ENCODE data around the gene DNAH10. TPM values are rescaled to one million over a fixed set of nuclear protein-coding genes. Genes with fewer than 3 reads are reported as not detected.

DNAH10 gene
- total RNA-seq, 1 donor from 2014 or later = under 0.01 TPM

DNA sequence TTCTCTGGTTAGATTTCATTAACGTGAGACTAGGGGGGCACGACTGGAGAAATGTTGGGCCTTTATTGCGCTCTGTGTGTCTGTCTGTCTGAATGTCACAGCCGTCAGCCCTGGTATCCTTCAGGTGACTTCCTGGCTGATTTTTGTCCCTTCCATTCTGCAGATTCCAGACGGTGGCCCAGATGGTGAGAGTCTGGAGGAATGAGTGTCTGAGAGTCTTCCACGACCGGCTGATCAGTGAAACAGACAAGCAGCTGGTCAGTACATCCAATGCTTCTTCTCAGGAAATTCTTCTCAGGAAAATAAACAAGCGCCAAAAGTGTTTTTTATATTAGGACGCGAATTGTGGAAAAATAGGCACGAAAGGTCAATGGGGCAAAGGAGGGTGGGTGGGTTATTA is 117.0 kb downstream of the DNAH10 start:
- TF ChIP-seq, protein P1, sequence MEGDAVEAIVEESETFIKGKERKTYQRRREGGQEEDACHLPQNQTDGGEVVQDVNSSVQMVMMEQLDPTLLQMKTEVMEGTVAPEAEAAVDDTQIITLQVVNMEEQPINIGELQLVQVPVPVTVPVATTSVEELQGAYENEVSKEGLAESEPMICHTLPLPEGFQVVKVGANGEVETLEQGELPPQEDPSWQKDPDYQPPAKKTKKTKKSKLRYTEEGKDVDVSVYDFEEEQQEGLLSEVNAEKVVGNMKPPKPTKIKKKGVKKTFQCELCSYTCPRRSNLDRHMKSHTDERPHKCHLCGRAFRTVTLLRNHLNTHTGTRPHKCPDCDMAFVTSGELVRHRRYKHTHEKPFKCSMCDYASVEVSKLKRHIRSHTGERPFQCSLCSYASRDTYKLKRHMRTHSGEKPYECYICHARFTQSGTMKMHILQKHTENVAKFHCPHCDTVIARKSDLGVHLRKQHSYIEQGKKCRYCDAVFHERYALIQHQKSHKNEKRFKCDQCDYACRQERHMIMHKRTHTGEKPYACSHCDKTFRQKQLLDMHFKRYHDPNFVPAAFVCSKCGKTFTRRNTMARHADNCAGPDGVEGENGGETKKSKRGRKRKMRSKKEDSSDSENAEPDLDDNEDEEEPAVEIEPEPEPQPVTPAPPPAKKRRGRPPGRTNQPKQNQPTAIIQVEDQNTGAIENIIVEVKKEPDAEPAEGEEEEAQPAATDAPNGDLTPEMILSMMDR (IDR thresholded peaks at IDR 0.05; ENCODE audit: insufficient read depth, low read length, severe bottlenecking) = no peak
- Histone ChIP-seq H3K27me3 (ENCODE audit: control insufficient read depth, insufficient read depth, low read length) (no peaks in the 10 kb centered on the region), H3K36me3 (ENCODE audit: control insufficient read depth, insufficient read depth, low read length) (no peaks in the 10 kb centered on the region), H3K4me3 (ENCODE audit: low read depth, low read length) (no peak overlapping the region)
- FAIRE-seq = no peak
- DNase-seq (ENCODE audit: low read depth) = no peak

DNA sequence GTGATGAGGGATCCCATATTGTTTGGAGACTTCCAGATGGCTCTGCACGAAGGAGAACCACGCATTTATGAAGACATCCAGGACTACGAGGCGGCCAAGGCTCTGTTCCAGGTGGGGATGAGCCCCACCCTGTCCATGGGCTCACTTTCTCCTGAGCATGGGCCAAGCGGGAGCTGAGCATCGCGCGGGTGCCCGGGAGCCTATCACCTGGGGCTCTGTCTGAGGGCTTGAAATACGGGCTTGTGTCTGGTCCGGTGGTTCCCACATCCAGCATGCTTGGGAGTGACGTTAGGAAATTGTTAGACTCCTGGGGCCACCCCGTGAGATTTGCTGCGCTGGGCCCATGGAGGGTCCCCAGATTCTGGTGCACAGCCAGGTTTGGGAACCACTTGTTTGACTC is 117.6 kb downstream of the DNAH10 start:
- Histone ChIP-seq H3K36me3 (ENCODE audit: control insufficient read depth, insufficient read depth, low read length) (no peaks in the 10 kb centered on the region), H3K27me3 (ENCODE audit: control insufficient read depth, insufficient read depth, low read length) (no peaks in the 10 kb centered on the region), H3K4me3 (ENCODE audit: low read depth, low read length) (no peak overlapping the region)
- TF ChIP-seq, protein P1 (IDR thresholded peaks at IDR 0.05; ENCODE audit: insufficient read depth, low read length, severe bottlenecking) = no peak
- FAIRE-seq (no peak), DNase-seq (ENCODE audit: low read depth) (no peak)

DNA sequence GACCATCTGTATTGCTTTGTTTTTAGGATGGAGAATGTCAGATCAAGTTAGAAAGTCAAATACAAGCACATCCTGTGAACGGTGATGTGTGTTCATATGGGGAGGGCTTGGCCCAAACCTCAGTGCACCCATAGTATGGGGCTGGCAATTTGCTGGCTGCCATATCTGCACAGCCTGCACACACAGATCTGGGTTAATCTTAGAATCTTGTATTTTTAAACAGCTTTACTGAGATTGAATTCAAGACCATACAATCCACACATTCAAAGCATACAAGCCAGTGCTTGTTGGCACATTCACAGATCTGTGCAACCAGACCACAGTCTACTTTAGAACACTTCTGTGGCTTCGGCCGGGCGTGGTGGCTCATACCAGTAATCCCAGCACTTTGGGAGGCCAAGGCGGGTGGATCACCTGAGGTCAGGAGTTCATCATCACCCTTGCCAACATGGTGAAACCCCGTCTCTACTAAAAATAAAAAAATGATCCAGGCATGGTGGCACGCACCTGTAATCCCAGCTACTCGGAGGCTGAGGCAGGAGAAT is 120.1 kb downstream of the DNAH10 start:
- FAIRE-seq (no peak), DNase-seq (ENCODE audit: low read depth) (peak; percentile 48)
- no peaks in the 10 kb centered on the region for H3K27me3 ChIP-seq (ENCODE audit: control insufficient read depth, insufficient read depth, low read length)
- H3K4me3 ChIP-seq (ENCODE audit: low read depth, low read length) = no peak overlapping the region
- no peaks in the 10 kb centered on the region for H3K36me3 ChIP-seq (ENCODE audit: control insufficient read depth, insufficient read depth, low read length)
- TF ChIP-seq, protein P1 (IDR thresholded peaks at IDR 0.05; ENCODE audit: insufficient read depth, low read length, severe bottlenecking) = no peak

DNA sequence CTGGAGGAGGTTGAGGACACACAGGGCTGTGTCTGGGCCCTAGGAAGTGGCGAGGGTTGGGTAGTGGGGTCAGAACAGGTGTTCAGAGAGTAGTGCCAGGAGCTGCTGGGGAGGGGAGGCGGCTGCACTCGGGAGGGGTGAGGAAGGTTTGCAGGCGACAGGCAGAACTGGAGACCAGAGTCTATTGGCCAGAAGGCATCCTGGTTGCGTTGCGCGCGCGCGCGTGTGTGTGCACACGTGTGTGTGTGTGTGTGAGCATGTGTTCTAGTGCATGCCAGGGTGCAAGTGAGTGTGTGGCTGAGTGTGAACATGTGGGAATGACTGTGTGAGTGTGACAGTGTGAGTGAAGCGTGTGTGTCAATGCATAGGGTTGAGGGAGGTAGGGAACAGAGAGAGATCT is 124.2 kb downstream of the DNAH10 start:
- TF ChIP-seq, protein P1 (IDR thresholded peaks at IDR 0.05; ENCODE audit: insufficient read depth, low read length, severe bottlenecking) = no peak
- Histone ChIP-seq H3K4me3 (ENCODE audit: low read depth, low read length) (no peak overlapping the region), H3K36me3 (ENCODE audit: control insufficient read depth, insufficient read depth, low read length) (no peaks in the 10 kb centered on the region), H3K27me3 (ENCODE audit: control insufficient read depth, insufficient read depth, low read length) (peaks cover 2% of the 10 kb centered on the region)
- DNase-seq (ENCODE audit: low read depth) (no peak), FAIRE-seq (no peak)

DNA sequence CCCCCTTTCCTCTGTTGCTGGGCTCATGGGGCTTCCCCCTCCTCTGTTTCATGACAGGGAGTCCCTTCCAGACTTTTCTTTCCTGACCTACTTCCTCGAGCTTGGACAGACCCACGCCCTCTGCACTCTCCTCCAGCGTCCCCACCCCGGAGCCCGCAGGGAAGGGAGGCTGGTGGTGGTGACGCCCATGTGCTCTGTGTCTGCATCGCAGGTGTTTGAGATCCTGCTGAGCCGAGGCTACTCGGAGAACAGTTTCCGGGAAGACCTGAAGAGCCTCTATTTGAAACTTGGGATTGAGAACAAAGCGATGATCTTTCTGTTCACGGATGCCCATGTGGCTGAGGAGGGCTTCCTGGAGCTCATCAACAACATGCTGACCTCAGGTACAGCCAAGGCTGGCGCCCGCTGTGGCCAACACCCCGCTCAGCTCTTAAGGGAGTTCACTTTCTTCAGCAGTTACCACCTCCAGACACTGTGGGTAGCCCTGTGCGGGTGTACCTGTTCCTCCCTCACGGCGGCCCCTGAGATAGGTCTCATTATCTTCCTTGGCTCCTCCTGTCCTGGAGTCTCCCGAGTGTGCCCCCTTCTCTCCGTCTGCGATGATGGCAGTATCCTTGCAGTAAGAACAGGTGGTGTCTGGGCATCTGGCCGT is 125.0 kb downstream of the DNAH10 start:
- Histone ChIP-seq H3K4me3 (ENCODE audit: low read depth, low read length) (no peak overlapping the region), H3K27me3 (ENCODE audit: control insufficient read depth, insufficient read depth, low read length) (peaks cover 4% of the 10 kb centered on the region), H3K36me3 (ENCODE audit: control insufficient read depth, insufficient read depth, low read length) (no peaks in the 10 kb centered on the region)
- FAIRE-seq (no peak), DNase-seq (ENCODE audit: low read depth) (no peak)
- TF ChIP-seq, protein P1 (IDR thresholded peaks at IDR 0.05; ENCODE audit: insufficient read depth, low read length, severe bottlenecking) = no peak

DNA sequence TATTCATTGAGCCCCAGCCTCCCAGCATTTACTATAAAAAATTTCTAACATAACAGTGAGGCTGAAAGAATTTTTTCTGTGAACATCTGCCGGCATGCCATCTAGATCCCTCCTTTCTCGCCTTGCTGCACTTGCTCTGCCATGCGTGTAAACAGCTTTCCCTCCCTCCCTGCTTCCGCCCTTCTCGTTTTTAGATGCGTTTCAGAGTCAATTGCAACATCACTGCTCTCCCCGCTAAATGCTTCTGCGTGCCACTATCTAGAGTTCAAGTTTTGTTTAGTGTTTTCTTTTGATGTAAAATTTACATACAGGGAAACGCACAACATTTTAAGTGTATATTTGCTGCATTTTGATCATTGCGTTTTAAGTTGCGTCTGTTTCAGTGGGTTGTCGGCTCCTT is 126.9 kb downstream of the DNAH10 start:
- no peak overlapping the region for H3K4me3 ChIP-seq (ENCODE audit: low read depth, low read length)
- no peaks in the 10 kb centered on the region for H3K36me3 ChIP-seq (ENCODE audit: control insufficient read depth, insufficient read depth, low read length)
- peaks cover 4% of the 10 kb centered on the region for H3K27me3 ChIP-seq (ENCODE audit: control insufficient read depth, insufficient read depth, low read length)
- DNase-seq (ENCODE audit: low read depth) = no peak
- TF ChIP-seq, protein P1 (IDR thresholded peaks at IDR 0.05; ENCODE audit: insufficient read depth, low read length, severe bottlenecking) = no peak
- no peak for FAIRE-seq
